ENCODE data around the gene PPP2R2B. TPM values are rescaled to one million over a fixed set of nuclear protein-coding genes. Genes with fewer than 3 reads are reported as not detected.

PPP2R2B gene
- total RNA-seq, 1 experiment from 2014 or later: not detected

DNA sequence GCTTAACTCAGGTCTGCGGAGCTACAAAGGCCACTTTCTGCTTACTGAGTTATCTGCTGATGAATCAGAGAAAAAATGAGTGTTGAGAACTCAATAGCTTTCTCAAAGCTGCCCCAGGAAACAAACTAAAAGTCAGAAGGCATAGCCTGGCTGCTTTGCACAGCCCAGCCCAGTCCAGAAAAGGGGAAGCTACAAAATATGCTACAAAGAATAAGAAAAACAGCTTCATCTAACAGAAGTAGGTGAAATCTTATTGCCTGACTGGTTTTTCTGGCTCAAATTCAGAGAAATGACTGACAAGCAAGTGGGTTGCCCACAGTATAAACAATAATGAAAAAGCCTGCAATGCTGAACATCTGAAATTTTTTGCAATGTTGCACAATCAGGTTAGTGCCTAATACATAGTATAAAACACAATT lies 156.2 kb downstream of the PPP2R2B start:
- no peaks in the 10 kb centered on the region for H4K20me1 ChIP-seq (ENCODE audit: insufficient read depth)
- RAD21 ChIA-PET (ENCODE audit: low non-redundant PET in 1 of 2, low total read pairs in 2 of 2, uncharacterized antibody in 2 of 2, unreplicated experiment in 2 of 2): no interaction called here
- no peak overlapping the region for H3K9ac ChIP-seq (ENCODE audit: low read length)
- CTCF ChIA-PET: no interaction called here
- no peak overlapping the region for H3K4me3 ChIP-seq (replicated peaks in 1 of 2; ENCODE audit: low read depth in 1 of 2, low read length in 2 of 2)
- H3K9me3 ChIP-seq (ENCODE audit: control insufficient read depth in 1 of 2, insufficient read depth in 1 of 2, low read depth in 1 of 2, low read length in 2 of 2): no peaks in the 10 kb centered on the region
- no peak for TF ChIP-seq CBX3 (IDR thresholded peaks at IDR 0.05; ENCODE audit: low read depth)
- POLR2A ChIA-PET: no interaction called here
- H3K79me2 ChIP-seq (ENCODE audit: insufficient read depth, low read length): no peaks in the 10 kb centered on the region
- no peak overlapping the region for H2AFZ ChIP-seq (ENCODE audit: low read depth, low read length, poor library complexity, severe bottlenecking)
- no peak for ATAC-seq
- H3K36me3 ChIP-seq (ENCODE audit: control insufficient read depth in 1 of 2, insufficient read depth in 2 of 2, low read length in 2 of 2): no peaks in the 10 kb centered on the region
- no peaks in the 10 kb centered on the region for H3K4me1 ChIP-seq (ENCODE audit: control insufficient read depth in 1 of 2, insufficient read depth in 2 of 2, low read length in 2 of 2)
- H3K9me2 ChIP-seq (ENCODE audit: insufficient read depth): no peaks in the 10 kb centered on the region
- BruUV-seq (replicated peaks): no TSS peak
- intact Hi-C loops (cut with micrococcal nuclease): no loop called here
- no peak overlapping the region for H3K27ac ChIP-seq (ENCODE audit: low read depth, low read length)
- no peaks in the 10 kb centered on the region for H3K27me3 ChIP-seq (ENCODE audit: insufficient read depth, low read length)
- no peak overlapping the region for H3K4me2 ChIP-seq (ENCODE audit: low read length)
- DNase-seq (ENCODE audit: low read depth, low spot score): no peak

DNA sequence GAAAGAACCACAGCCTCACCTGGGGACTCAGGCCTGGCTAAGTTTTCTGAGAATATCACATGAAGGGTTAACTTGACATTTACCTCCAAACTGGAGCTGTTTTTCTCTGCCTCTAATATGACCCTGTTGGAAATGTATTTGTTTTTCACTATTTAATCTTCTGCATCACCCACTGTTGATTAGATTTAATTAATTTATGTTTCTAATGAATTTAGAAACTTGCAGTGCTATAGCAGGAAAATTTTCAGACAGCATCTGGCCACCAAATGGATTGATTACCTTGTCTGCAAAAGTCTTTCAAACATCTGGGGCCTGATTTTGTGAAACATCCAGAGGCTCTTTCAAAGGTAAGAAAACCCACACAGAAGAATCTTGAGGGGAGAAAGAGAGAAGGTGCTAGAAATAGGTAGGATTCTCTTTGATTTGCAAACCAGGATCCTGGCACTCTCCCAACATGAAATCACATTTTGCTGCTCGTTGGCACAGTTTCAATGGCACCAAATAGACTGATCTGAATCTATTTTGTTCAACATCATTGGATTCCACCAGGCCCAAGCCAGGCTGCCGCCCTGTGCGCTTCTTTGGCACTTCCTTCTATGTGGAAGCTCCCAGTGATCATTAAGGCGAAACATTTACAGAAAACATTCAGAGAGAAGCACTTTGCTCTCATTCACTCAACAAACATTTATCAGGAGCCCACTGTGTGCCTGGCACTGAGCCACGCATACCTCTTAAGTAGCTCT lies 157.3 kb downstream of the PPP2R2B start:
- no peaks in the 10 kb centered on the region for H3K79me2 ChIP-seq (ENCODE audit: insufficient read depth, low read length)
- no peaks in the 10 kb centered on the region for H4K20me1 ChIP-seq (ENCODE audit: insufficient read depth)
- DNase-seq (ENCODE audit: low read depth, low spot score) (no peak), ATAC-seq (no peak)
- H3K4me1 ChIP-seq (ENCODE audit: control insufficient read depth in 1 of 2, insufficient read depth in 2 of 2, low read length in 2 of 2): no peaks in the 10 kb centered on the region
- H3K9ac ChIP-seq (ENCODE audit: low read length): no peak overlapping the region
- ChIA-PET CTCF (no interaction called here), POLR2A (no interaction called here), RAD21 (ENCODE audit: low non-redundant PET in 1 of 2, low total read pairs in 2 of 2, uncharacterized antibody in 2 of 2, unreplicated experiment in 2 of 2) (no interaction called here)
- no peaks in the 10 kb centered on the region for H3K9me3 ChIP-seq (ENCODE audit: control insufficient read depth in 1 of 2, insufficient read depth in 1 of 2, low read depth in 1 of 2, low read length in 2 of 2)
- no peaks in the 10 kb centered on the region for H3K9me2 ChIP-seq (ENCODE audit: insufficient read depth)
- H3K27ac ChIP-seq (ENCODE audit: low read depth, low read length): no peak overlapping the region
- no peaks in the 10 kb centered on the region for H3K27me3 ChIP-seq (ENCODE audit: insufficient read depth, low read length)
- no peak overlapping the region for H3K4me2 ChIP-seq (ENCODE audit: low read length)
- H3K4me3 ChIP-seq (replicated peaks in 1 of 2; ENCODE audit: low read depth in 1 of 2, low read length in 2 of 2): no peak overlapping the region
- H2AFZ ChIP-seq (ENCODE audit: low read depth, low read length, poor library complexity, severe bottlenecking): no peak overlapping the region
- BruUV-seq (replicated peaks): no TSS peak
- no peak for TF ChIP-seq ZFX (IDR thresholded peaks at IDR 0.05)
- TF ChIP-seq, protein P1, sequence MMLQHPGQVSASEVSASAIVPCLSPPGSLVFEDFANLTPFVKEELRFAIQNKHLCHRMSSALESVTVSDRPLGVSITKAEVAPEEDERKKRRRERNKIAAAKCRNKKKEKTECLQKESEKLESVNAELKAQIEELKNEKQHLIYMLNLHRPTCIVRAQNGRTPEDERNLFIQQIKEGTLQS (IDR thresholded peaks at IDR 0.05): no peak
- TF ChIP-seq POLR2A (IDR thresholded peaks at IDR 0.05; ENCODE audit: borderline replicate concordance, extremely low read depth, insufficient read depth, insufficient read length): no peak
- TF ChIP-seq ELF1 (IDR thresholded peaks at IDR 0.05; ENCODE audit: borderline replicate concordance, low read depth): no peak
- intact Hi-C loops (cut with micrococcal nuclease): no loop called here
- no peaks in the 10 kb centered on the region for H3K36me3 ChIP-seq (ENCODE audit: control insufficient read depth in 1 of 2, insufficient read depth in 2 of 2, low read length in 2 of 2)
